ENCODE results near the gene WASF2.

- TF ChIP-seq POLR2A (IDR thresholded peaks at IDR 0.05; ENCODE audit: low read depth, low read length) (no peak), POLR2AphosphoS5 (IDR thresholded peaks at IDR 0.05; ENCODE audit: low read depth, low read length) (no peak)
These were observed 50.8 kb downstream of the WASF2 start for GRCh38 chr1:27439150-27439549.

Data from GM12891 (cell line).